Measurements from ENCODE around the gene HMCN2. TPM values are rescaled to one million over a fixed set of nuclear protein-coding genes. Genes with fewer than 3 reads are reported as not detected.

The HMCN2 gene
- total RNA-seq, 6 donors from 2014 or later: 0.76 to 7.3 (median 1.5) TPM

GRCh38 chr9:130229759-130230158 is 35.8 kb upstream of the HMCN2 start:
- DNase-seq (no peak), ATAC-seq (ENCODE audit: low FRiP score in 2 of 2) (no peak)
- H3K27ac ChIP-seq: no peak overlapping the region
- peaks cover 0 to 12% (median 3%) of the 10 kb centered on the region in 4 donors for H3K9me3 ChIP-seq
- WGBS, 2 donors: 85 to 86% methylated on average over 3 of the region's 3 CpGs
- no peaks in the 10 kb centered on the region for H3K4me1 ChIP-seq
- peaks cover 0 to 4% (median 0%) of the 10 kb centered on the region in 4 donors for H3K36me3 ChIP-seq
- TF ChIP-seq CTCF (IDR thresholded peaks at IDR 0.05) (no peak), POLR2AphosphoS5 (IDR thresholded peaks at IDR 0.05) (no peak), POLR2A (IDR thresholded peaks at IDR 0.05) (no peak), EP300 (IDR thresholded peaks at IDR 0.05) (no peak)
- H3K4me3 ChIP-seq: no peak overlapping the region
- no peaks in the 10 kb centered on the region for H3K27me3 ChIP-seq

GRCh38 chr9:130230631-130231030 is 34.9 kb upstream of the HMCN2 start:
- H3K27me3 ChIP-seq: no peaks in the 10 kb centered on the region
- no peak overlapping the region for H3K27ac ChIP-seq
- ATAC-seq (ENCODE audit: low FRiP score in 2 of 2): no peak
- TF ChIP-seq POLR2A (IDR thresholded peaks at IDR 0.05): no peak
- TF ChIP-seq CTCF (IDR thresholded peaks at IDR 0.05): no peak
- TF ChIP-seq POLR2AphosphoS5 (IDR thresholded peaks at IDR 0.05): no peak
- no peak for TF ChIP-seq EP300 (IDR thresholded peaks at IDR 0.05)
- 41 to 54% methylated on average over 1 of the region's 1 CpG for WGBS, 2 donors
- peaks cover 0 to 12% (median 3%) of the 10 kb centered on the region in 4 donors for H3K9me3 ChIP-seq
- H3K4me3 ChIP-seq: no peak overlapping the region
- H3K36me3 ChIP-seq: peaks cover 0 to 4% (median 0%) of the 10 kb centered on the region in 4 donors
- no peaks in the 10 kb centered on the region for H3K4me1 ChIP-seq
- no peak for DNase-seq

- no peak for TF ChIP-seq EP300 (IDR thresholded peaks at IDR 0.05)
- TF ChIP-seq POLR2A (IDR thresholded peaks at IDR 0.05): no peak
- no peak for TF ChIP-seq CTCF (IDR thresholded peaks at IDR 0.05)
- Histone ChIP-seq H3K27me3 (no peaks in the 10 kb centered on the region), H3K9me3 (peaks cover 0 to under 1% (median 0%) of the 10 kb centered on the region in 4 donors), H3K27ac (no peak overlapping the region), H3K36me3 (no peaks in the 10 kb centered on the region), H3K4me3 (no peak overlapping the region), H3K4me1 (peaks cover 4 to 16% (median 8%) of the 10 kb centered on the region in 4 donors)
- WGBS, 2 donors: 85 to 87% methylated on average over 27 of the region's 27 CpGs
- DNase-seq (no peak), ATAC-seq (ENCODE audit: low FRiP score in 2 of 2) (no peak)
These were observed 32.5 kb upstream of the HMCN2 start for GRCh38 chr9:130232899-130233586.

DNA sequence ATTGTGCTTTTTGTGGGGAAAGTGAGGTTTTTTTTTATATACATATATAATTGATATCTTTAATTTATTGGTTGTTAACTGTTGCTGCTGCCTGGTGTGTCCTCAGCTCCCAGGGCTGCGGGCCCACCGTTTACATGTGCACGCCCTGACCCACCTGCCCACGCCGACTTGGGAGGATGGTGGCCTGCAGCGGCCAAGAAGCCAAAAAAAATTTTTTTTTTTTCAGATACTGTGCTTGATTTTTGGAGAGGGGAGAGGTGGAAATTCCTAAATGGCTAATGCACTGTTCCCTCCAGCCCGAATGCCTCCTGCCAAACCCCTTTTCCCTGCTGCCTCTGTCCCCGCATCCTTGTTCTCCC is 32.0 kb upstream of the HMCN2 start:
- 94 to 95% methylated on average over 8 of the region's 8 CpGs for WGBS, 2 donors
- H3K27ac ChIP-seq: no peak overlapping the region
- H3K27me3 ChIP-seq: no peaks in the 10 kb centered on the region
- no peak overlapping the region for H3K4me3 ChIP-seq
- no peaks in the 10 kb centered on the region for H3K9me3 ChIP-seq
- H3K36me3 ChIP-seq: no peaks in the 10 kb centered on the region
- TF ChIP-seq EP300 (IDR thresholded peaks at IDR 0.05) (no peak), POLR2AphosphoS5 (IDR thresholded peaks at IDR 0.05) (no peak), CTCF (IDR thresholded peaks at IDR 0.05) (no peak), POLR2A (IDR thresholded peaks at IDR 0.05) (no peak)
- DNase-seq (no peak), ATAC-seq (ENCODE audit: low FRiP score in 2 of 2) (no peak)
- peaks cover 4 to 16% (median 8%) of the 10 kb centered on the region in 4 donors for H3K4me1 ChIP-seq

Data from upper lobe of left lung (tissue), 6 donors.